Thyroid gland (tissue), 4 donors: Measurements from ENCODE around the gene CNN3.

Experiments
- POLR2A ChIP-seq, 2 donors: fragments of 450-650 bp; IDR thresholded peaks; one replicate each; pipeline ENCODE4 v1.6.1; 2017; ENCODE audit warnings: antibody characterized with exemption in 2 of 2, mild to moderate bottlenecking in 2 of 2, moderate library complexity in 1 of 2
- TF ChIP-seq, protein P1 (sequence below), 6 experiments: fragments of 200-600 bp in 3 of 6; fragments of 450-650 bp in 3 of 6; sonication (generic) in 3 of 6; IDR thresholded peaks; one replicate each; pipeline ENCODE4 v1.5.1; 2016 to 2019; ENCODE audit warnings: antibody characterized with exemption in 6 of 6, mild to moderate bottlenecking in 2 of 6, inconsistent platforms in 1 of 6, moderate library complexity in 1 of 6

DNA sequence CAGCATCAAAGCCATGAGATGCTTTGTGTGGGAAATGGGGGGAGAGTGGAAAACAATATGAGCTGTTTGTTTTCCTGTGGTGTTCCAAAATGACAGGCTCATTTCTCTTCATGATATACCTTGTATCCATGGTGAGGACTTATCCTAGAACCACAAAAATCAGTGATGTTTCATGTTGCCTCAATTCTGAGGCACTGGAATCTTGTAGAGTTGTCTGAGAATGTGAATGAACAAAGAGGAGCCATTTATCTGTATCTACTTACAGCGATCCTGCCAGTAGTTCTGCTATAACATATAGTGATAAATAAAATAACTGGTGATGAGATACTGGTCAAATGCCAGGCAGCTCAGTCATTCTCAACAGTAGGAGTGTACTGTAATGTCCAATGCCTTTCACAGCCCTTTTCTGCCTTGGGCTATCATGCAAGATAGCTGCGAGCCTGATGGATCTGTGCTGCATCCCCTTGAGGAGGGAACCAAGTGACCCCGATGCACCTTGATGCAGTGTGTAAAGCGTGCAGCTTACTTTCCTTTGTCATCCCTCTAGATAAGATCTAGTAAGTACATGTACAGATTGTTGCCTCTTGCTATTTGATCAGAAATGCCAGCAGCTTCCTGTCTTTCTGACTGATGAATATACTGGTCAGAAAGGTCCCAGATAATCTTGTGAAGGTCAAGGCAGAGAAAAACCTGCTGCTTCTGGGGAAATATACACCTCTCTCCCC is 54.0 kb downstream of the CNN3 start:
- TF ChIP-seq, protein P1, sequence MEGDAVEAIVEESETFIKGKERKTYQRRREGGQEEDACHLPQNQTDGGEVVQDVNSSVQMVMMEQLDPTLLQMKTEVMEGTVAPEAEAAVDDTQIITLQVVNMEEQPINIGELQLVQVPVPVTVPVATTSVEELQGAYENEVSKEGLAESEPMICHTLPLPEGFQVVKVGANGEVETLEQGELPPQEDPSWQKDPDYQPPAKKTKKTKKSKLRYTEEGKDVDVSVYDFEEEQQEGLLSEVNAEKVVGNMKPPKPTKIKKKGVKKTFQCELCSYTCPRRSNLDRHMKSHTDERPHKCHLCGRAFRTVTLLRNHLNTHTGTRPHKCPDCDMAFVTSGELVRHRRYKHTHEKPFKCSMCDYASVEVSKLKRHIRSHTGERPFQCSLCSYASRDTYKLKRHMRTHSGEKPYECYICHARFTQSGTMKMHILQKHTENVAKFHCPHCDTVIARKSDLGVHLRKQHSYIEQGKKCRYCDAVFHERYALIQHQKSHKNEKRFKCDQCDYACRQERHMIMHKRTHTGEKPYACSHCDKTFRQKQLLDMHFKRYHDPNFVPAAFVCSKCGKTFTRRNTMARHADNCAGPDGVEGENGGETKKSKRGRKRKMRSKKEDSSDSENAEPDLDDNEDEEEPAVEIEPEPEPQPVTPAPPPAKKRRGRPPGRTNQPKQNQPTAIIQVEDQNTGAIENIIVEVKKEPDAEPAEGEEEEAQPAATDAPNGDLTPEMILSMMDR (IDR thresholded peaks at IDR 0.05), result no peak
- TF ChIP-seq POLR2A (IDR thresholded peaks at IDR 0.05), result no peak
